Putamen (tissue), 1 donor: ENCODE data around the gene MAP3K7.

ENCODE experiments used
- DNase-seq: peaks from one replicate; pipeline ENCODE4 v3.0.0-alpha.2; 2016; ENCODE audit warnings: low spot score

MAP3K7 gene

DNA sequence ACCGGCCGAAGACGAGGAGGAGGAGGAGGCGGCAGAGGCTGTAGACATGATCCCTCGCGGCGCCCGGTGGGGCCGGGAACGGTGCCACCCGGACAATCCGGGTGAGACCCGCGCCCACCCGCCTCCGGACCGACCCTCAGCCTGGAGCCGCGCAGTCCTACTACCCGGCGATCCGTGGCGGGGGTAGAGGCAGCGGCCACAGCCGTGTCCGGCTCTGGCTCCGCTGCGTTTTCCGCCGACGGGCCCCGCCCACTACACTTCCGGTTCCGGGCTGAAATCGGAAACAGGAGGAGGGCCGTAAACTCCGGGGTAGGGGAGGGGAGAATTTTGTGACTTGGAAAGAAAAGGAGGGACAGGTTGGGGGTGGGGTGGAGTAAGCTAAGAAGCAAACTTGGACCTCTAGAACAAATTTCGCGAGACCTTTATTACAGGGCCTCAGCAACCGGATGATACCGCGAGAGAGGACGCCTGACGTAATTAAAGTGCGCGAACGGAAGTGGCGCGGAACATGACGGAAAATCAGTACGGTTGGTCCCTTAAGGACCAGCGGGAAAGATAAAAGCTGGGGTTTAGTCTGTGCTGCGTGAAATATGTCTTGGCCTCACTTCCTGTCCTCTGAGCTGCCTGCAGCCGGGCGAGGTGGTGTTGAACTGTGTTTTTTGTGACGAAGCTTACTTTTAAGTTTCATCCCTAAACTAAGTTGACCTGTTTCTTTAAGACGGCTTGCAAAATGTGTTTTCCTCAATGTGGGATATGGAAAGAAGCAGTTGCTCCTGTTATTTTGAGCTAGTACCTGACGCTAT, at the start of gene MAP3K7:
Gene MAP3K7 (minus strand): TSS at position 237 of the 803 bp plus-strand sequence. CDS start 189 bp downstream, at position 48.
- DNase-seq = peak; percentile 93

DNA sequence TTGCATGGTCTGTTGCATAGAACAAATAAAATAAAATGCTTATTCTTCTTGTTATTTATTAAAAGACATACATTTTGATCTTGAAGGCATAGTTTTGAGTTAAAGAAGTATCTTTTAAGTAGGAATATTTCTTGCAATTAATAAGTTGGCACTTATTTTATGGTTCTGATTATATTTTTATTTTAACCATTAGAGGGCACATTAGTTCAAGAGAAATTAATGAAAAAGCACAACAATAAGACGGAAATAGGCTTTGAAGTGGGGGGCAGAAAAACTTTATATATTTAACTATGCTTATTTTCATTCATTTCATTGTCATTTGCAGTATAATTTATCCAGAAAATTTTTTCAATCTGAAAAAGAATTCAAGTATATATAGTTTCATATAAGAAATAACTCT, 44.2 kb upstream of the MAP3K7 start:
- DNase-seq = no peak

DNA sequence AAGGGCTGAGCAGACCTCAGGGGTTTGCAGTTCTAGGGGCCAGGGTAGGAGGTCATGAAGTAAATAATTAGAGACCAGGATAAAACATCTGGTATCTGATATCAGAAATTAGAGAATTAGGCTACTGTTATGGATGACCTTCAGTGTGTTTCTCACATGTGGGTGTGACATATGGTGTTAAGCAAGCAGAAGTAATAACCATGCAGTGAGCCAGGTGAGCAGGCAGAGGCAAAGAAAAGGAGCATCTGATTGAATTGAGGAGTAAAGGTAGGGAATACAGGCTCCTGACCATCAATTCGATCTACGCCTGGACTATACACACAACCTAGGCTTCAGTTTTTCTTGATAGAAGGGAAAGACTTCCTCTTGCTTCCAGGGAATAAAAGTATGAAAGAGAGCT, 34.7 kb upstream of the MAP3K7 start:
- no peak for DNase-seq

DNA sequence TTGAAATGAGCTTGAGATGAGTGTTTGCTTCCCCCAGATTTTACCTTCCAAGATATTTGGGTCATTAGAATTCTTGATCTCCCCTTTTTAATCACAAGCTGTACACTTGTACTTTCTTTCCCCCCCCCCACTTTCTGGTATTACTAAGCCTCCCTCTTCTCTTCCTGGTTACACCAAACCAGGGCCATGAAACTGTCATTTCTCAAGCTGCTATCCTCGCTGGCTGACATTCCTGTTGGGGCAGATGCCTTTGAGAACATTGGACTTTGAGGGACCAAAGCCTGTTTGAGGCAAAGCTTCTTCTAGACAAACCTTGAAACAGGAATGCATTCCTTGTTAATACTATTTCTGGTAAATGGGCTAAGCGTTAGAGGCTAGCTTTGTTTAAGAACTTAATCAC, 32.3 kb upstream of the MAP3K7 start:
- no peak for DNase-seq

DNA sequence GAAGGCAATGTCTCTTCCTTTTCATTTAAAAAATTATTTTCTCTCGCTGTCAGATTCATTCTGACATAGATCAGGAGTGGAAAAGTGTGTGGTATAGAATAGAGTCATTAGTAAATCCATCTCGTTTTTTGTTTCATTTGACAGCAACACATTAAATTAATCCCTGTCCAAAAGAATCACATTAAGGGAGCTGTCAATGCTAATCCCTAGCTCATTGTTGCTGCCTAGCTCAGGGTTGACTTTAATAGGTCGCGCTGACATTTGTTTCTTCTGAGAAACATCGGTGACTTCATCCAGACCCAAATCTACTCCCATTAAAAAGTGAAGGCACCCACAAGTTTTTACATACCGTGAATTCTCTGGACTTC, 25.4 kb upstream of the MAP3K7 start:
- DNase-seq = no peak

DNA sequence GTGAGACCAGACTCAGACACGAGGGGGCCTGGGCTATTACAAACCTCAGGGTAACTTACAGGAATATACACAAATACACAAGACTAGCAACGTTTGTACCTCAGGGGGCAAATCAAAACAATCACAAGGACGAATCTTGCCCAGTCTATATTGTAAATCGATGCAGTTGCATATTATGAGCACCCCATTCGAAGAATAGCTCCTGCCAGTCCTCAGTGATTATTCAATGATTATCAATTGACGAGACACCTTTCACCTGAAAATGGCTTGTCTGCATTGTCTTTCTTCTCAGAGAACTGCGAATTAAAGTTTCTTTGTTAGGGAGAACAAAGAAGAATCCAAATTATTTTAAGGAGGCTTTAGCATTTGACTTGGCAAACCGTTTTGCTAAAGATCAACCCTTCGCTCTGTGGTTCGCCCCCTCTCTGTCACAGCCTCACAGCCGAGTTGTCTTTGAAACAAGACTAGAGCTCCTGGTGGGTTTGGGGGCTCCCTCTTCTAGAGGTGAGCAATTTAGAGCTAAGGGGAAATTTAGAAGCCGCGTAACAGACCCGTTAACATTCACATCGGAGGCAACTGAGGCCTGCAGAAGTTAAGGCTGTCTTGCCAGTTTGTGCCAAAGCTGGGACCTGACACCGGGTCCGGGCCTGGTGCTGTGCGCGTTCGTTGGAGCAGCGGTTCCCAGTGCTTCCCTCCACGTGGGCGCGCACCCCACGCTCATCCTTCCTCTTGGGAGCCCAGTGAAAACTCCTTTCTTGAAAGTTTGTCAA, 24.9 kb upstream of the MAP3K7 start:
- DNase-seq = peak; percentile 56

DNA sequence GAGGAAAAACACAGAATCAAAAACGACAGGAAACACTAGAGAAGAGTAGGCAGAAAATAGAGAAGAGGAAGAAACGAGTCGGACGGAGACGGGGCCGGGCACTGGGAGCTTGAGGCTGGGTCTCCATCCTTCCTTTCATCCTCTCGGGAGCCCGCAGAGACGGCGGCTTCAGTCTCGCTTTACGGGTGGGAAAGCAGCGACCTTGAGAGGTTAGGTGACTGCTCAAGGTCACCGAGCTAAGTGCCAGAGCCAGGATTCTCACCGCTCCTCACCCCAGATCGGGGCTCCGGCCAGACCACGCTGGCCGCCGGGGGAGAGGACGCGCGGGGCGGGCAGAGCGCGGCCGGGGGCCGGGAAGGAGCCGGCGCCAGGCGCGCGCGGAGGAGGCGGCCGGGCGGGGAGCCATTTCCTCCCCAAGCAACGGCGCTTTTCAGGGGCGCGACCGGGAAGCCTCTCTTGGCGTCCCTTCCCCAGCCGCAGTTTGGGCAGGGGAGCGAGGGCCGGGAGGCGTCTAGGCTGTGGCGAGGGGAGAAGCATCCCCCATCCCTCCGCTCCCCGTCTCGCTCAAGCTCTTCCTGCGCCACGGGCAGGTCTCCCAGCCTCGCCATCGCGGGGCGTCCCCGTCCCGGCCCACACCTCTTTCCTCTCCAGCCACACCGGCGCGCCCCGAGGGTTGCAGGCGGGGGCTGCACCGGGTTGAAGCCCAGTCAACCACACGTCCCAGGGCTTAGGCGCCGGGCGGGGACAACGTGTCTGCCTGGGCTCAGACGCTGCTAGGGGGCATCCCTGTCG, 24.1 kb upstream of the MAP3K7 start:
- DNase-seq = peak; percentile 42

DNA sequence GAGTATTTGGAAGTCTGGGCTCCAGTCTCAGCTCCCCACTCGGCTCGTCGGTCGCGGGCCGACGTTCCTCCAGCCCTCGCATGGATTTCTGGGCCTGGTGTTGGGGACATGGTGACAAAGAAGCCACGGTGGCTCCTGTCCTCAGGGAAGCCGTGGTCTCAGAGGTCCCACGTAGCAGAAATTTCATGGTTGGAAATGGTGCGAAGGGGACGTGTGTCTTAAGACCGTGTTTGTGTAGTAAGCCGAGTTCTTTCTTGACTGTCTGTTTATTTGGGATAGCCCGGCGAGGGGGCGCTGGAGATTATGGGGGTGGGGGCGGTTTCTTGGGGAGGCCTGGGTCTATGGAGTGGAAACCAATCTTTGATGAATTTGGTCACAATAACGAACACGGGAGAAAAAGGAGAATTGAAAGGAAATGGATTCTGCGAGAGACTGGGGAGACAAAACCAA, 23.5 kb upstream of the MAP3K7 start:
- peak; percentile 6 for DNase-seq

DNA sequence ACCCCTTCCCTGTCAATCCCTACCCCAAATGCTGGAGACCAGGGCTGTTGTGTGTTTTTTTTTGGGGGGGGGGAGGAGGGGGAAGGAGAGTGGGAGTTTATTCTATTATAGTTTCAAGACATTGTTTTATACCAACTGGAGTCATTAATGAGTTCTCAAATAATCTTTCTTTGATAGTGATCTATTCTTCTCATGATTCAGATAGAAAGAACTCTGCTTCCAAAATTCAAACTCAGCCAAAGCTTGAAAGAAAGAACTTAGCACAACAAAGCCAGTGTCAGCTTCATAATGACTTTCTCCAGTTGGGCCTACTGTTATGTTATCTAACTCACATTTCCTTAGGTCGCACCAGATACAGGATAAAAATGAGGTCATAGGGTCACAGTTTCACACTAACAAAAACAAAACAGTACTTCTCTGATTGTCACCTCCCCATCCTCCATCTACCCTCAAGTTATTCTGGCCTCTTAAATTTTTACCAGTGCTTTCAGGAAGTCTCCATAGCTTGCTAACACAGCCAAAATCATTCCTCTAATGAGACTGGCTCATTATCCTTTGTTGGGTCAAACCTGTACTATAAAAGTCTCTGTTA, 19.0 kb upstream of the MAP3K7 start:
- DNase-seq = no peak

DNA sequence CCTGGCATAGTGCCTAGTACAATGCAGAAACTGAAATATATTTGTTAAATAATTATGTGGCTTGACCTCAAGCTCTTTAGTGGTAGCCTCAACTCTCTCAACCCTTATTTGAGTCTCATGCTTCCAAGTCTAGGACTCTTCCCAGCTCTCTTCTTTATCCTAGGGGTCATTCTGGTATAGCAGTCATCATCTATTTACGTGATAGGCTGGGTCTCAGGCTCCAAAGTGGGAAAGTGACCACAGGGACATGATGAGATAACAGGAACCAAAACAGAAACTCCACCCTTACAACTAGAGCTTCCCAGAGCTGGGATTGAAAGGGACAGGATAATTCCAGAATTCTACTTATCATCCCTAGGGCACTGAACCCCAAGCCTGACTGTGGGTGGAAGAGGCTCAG, 17.7 kb upstream of the MAP3K7 start:
- no peak for DNase-seq

DNA sequence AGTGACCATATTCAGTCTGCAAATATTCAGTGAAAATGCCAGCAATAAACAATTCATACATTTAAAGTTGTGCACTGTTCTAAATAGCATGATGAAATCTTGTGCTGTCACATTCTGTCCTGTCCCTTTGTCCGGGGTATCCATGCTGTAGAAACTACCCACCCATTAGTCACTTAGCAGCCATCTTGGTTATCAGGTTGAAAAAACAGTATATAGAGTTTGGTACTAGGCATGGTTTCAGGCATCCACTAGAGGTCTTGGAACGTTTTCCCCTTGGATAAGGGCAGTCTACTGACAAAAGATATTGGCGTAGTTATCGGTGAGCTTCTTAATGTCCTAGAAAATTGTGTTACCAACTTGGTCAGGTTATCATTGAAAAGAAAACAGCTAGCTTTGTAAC, 12.3 kb upstream of the MAP3K7 start:
- DNase-seq = no peak

DNA sequence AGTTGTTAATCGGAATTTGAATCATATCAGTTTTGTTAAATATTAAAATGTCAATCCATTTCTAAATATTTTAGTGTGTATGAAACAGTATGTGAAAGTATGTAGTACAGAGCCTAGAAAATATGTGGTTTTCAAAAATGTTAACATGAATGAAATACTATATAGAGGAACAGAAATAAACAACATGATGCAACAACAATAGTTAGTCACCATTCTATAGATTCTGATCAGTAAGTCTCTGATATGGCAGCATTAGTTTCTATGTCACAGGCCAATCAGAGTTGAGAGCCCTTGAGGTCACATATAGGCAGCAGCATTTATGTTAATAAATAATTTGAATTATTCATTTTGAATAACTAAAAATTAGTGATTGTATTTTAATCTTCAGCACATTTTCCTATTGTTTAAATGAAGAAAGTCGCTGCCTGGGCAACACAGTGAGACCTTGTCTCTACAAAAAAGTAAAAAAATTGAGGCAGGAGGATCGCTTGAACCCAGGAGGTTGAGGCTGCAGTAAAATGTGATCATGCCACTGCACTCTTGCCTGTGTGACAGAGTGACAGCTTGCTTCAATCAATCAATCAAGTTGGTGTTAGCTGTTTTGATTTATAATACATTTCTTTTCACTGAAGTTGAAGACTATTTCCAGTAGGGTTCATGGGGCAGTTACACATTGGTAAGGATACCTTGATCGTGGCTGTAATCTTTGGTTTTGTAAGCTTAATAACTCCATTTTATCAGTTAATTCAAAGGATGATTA, 11.5 kb upstream of the MAP3K7 start:
- no peak for DNase-seq

DNA sequence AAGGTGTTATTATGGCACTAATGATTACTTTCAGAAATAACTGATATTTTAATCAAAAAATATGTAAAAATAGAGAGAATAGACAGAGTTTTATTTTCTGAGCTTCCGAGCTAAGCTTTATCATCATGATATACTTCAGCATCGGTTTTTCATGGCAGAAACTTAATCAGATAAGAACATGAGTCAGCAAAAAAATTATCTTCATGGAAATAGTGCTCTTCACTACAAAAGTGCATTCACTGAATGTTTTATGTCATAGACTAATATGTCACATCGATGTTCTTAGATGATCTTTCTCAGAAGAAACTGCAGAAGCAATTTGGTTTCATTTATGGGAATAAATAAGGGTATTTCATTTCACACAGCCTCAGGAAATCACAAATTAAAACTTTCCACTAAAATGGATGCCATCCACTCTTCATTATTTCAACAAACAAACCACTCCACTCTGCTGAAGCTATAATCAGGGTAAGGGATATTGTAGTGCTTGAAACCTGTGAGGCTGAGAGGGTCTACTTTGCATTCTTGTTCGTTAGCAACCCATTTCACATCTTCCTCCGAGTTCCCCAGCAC, 10.2 kb upstream of the MAP3K7 start:
- DNase-seq = no peak

DNA sequence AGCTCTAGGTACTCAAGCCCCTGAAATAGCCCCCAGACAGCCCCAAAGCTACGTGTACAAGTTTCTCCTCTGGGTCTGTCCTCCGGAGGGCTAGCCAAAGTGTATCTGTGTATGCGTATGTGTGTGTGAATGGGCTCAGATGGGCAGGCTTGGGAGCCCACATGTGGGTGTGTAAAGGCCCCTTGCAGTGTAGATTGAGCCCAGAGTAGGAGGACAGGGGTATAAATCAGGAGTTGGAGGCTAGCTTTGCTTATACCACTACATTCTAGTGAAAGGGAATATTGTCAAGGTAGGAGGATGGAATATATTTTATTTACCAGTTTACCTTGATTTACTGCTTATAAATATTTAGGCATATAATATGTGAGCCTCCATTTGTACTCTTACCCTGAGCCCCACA, 9.0 kb upstream of the MAP3K7 start:
- DNase-seq = no peak

DNA sequence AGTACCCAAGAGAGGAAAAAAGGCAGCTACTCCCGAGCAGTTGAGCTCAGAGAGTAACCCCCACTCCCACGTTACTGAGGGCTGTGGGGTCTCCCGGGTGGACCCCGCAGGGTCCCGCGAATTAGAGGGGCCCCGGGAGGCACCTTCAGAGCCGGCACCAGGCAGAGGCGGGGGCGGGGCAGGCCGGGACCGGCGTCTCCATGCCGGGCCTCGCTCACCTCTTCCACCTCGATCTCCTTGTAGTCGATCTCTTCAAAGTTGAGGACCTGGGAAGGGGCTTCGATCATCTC, 381 bp downstream of the MAP3K7 start:
- no peak for DNase-seq

DNA sequence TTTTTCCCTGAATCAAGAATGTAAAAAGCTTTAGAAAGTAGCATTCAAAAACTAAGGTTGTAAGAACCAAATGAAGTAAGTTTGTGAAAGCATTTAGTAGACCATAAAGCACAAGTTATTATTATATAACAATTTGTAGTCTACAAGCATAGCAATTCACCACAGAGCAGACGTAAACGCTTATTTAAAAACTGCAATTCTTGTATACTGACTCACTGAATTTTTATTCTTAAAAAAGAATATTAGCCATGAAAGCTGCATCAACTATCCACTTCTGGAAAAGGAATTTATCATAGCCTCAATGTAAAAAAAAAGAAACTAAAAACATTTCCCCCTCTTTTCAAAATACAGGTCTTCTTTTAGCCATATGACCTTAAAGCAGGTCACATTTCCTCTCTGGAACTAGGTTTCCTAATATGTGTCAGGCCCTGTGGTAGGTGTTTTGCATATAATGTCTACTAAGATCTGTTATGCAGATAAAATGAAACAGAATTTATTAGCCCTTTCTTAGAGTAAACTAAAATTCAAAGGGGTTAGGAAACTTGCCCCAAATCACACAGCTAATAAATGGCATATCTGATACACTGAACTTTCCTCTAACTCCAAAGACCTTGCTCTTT, 2.1 kb downstream of the MAP3K7 start:
- DNase-seq = no peak

DNA sequence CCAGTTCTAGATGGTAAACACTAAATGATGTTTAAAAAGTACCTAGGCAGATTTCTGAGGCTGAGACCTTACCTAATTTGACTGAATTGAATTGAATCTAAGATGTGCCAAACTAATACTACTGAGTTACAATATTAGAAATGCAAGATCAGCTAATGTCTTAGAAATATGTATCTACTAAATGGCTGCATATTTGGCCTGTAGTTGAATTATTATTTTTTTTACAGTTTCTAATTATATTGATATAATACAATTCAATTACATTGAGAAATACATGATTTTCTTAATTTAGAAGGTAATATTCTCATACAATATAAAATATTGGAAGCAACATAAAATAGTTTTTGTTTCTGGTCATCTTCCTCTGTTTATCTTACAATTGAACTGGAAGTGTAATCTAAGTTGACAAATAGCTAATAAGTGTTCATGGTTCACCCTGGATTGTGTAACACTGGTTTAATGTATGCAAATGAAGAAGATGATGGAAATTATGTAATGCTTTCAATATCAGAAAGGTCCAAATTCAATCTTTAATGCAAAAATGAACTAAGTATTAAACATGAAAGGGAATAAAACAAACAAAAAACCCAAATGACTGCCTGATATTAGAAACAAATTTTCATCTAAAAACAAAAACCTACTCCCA, 2.9 kb downstream of the MAP3K7 start:
- no peak for DNase-seq

DNA sequence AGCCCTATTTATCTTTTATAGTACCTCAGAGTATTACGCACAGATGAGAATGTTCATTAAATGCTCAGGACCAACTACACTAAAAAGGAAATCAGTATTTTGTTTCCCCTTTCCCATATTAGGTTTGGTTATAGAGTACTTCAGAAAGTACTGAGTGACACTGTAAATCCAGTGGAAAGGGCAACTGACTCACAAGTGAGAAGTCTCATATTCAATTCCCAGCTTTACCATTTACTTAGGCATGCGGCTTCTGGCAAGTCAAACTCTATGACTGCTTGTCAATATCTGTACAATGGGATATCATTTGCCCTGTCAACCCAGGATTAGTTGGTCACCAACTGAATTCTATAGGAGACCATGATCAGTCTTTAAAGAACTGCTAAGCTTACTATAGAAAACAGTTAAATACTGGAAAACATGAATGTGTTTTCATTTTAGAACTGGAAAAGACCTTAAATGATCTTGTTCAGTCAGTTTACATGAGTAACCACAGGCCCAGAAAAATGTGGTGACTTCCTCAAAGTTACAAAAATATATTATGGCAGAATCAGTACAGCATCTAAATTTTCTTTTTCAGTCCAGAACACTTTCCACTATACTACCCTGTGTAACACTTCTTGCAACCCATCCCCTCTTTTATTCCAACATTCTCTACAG, 3.6 kb downstream of the MAP3K7 start:
- no peak for DNase-seq

DNA sequence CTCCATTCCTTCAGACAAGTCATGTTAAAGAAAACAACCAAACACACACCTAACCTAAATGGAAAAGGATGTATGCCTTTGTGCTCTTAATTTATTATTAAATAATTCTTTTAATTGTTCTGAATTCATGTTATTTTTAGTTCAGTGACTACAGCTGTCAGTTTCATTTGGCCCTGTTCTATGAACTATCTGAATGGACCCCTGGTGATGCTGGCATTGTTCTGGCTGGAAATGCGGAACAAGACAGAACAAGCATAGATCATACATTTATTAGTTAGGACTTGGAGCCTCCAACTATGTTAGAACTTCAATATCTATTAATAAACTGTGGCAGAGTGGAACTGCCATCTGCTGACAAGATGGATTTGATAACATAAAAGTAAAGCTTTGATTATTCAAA, 5.7 kb downstream of the MAP3K7 start:
- DNase-seq = no peak
